ENCODE results near the gene ZNF367.
"Not testable (repeated sequence)": the region's sequence is repeated elsewhere in the genome, so short reads cannot be mapped to it uniquely, and the experiment has no call there.

Gene ZNF367

GRCh38 chr9:96399325-96399633, 18.9 kb downstream of the ZNF367 start:
- no peak for DNase-seq

- no peak for DNase-seq
These were observed 19.4 kb downstream of the ZNF367 start for GRCh38 chr9:96398582-96399324.

- no peak for DNase-seq
These were observed 22.2 kb downstream of the ZNF367 start for GRCh38 chr9:96395964-96396363.

- no peak for DNase-seq
These were observed 23.2 kb downstream of the ZNF367 start for GRCh38 chr9:96394832-96395496.

- no peak for DNase-seq
These were observed 25.9 kb downstream of the ZNF367 start for GRCh38 chr9:96392263-96392662.

GRCh38 chr9:96391021-96391765, 27.0 kb downstream of the ZNF367 start:
- no peak for DNase-seq

GRCh38 chr9:96388144-96388543, 30.0 kb downstream of the ZNF367 start:
- no peak for DNase-seq

GRCh38 chr9:96386157-96386556, 32.0 kb downstream of the ZNF367 start:
- DNase-seq, result no peak

- DNase-seq, result peak in 10 of 14 donors; percentile 18 to 77 (median 57)
These were observed 34.8 kb downstream of the ZNF367 start, which contains the start of gene SLC35D2 for GRCh38 chr9:96383165-96383942. Gene SLC35D2, minus strand, starts transcription at chr9:96383711. Its CDS starts 77 bp downstream, at chr9:96383634.

GRCh38 chr9:96382839-96383164, 35.4 kb downstream of the ZNF367 start:
- DNase-seq, result no peak

GRCh38 chr9:96382175-96382574, 36.0 kb downstream of the ZNF367 start:
- peak in 1 of 14 donors; percentile 25 for DNase-seq

- DNase-seq, result peak in 1 of 14 donors; percentile 32
These were observed 36.5 kb downstream of the ZNF367 start for GRCh38 chr9:96381696-96382095.

GRCh38 chr9:96381125-96381524, 37.0 kb downstream of the ZNF367 start:
- peak in 2 of 14 donors; percentile 8 to 24 for DNase-seq

- no peak for DNase-seq
These were observed 38.7 kb downstream of the ZNF367 start for GRCh38 chr9:96379461-96379860.

GRCh38 chr9:96378187-96378586, 40.0 kb downstream of the ZNF367 start:
- DNase-seq, result no peak

- DNase-seq, result no peak
These were observed 41.0 kb downstream of the ZNF367 start for GRCh38 chr9:96376891-96377874.

GRCh38 chr9:96375507-96375906, 42.7 kb downstream of the ZNF367 start:
- DNase-seq, result not testable (repeated sequence)

- DNase-seq, result no peak
These were observed 50.2 kb downstream of the ZNF367 start for GRCh38 chr9:96367943-96368342.

GRCh38 chr9:96363175-96363967, 54.8 kb downstream of the ZNF367 start:
- no peak for DNase-seq

- DNase-seq, result not testable (repeated sequence)
These were observed 56.1 kb downstream of the ZNF367 start for GRCh38 chr9:96362119-96362518.

- no peak for DNase-seq
These were observed 56.5 kb downstream of the ZNF367 start for GRCh38 chr9:96361668-96362067.

All from C1 segment of cervical spinal cord (tissue), 14 donors.